HG02852 (cell line): Measurements from ENCODE around the gene DHX57.

ENCODE experiments used
- ATAC-seq: cut with Tn5 transposase; IDR thresholded peaks from one replicate; pipeline ENCODE4 v1.9.1; 2021; ENCODE audit warnings: mild to moderate bottlenecking, moderate library complexity; ENCODE audit not compliant: unreplicated experiment

Gene DHX57

DNA sequence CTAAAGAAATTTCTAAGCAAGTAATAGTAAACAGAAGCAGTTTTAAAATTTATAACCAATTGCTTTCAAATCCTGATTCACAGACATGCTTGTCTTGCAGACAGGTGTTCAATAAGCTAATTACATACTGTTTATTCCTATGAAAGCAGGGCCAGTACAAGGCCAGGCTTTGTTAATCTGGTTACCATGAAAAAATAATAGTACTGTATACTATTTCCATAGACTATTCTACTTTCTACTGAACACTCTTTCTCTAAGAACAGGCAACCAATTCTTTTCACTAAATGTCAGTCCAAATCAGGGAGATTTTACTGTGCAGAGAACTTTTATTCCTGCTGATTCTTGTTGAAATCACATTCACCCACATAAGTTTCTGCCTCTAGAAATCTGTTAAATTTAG, 121.7 kb downstream of the DHX57 start:
- no peak for ATAC-seq

DNA sequence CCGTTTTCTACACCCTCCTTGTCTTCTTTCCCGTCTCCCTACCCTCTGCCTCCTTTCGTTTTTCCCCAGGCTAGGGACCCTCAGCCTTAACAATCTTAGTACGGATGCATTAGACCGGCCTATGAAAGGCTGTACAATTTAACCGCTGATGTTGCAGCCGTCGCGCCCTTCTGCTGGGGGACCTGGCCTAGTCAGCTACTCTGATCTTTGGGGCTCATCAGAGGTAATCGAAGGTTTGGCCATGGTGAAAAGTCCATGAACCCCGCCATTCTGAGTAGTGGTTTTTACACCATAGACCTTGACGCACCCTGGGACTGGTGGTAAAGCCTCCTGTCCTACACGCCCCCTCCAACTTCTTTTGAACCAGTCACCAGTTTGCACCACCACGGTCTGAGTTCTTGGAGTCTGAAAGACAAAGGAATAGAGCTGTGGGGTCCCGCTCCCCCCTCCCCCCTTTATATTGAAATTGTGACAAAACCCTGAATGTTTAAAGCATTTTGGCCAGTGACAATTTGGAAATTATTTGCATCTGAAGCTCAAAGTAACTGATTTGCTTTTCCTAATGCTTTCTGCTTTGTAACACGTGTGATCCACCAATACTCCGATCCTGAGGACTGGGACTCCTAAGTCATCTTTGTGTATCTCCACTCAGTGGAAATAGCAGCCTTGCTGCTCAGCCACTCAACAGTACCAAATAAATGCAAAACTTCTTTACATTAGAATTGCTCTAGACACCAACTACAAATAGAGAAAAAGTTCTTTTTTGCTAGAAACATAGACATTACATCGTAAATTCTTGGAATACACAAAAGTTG, 123.9 kb downstream of the DHX57 start:
- peak; percentile 3 for ATAC-seq

DNA sequence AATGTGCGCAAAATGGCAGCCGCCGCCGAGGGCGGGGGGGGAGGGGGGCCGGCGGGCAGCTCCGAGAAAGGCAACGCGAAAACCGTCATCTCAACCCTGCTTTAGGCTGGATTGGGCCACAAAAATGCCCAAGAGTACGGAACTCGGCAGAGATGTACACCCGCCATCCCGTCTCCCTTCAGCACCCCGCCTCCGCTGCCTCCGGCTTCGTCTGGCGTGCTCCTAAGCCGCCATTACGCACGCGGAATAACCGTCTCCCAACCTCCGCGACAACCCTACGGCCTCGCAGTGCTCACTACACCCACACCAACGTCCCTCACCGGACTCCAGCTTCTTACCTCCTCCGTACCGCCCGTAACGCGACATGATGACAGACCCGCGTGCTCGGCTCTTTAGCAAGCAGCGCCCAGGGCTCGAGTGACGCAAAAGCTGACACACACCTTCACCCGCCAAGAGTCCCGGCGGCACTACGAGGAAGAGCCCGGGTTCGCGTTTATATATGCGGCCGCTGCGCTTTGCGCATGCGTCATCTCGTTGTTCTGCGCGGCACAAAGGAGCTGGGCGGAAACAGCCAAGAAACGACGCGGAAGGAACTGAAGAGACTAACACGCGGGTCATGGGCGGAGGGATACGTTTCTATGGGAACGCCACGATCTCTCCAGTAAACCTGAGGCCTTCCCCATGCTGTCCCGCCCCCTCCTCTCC, 124.7 kb downstream of the DHX57 start, which contains the start of gene SRSF7:
Gene SRSF7 (minus strand): TSS at position 471 of the 705 bp plus-strand sequence. CDS start 105 bp downstream, at position 366.
- peak; percentile 76 for ATAC-seq

DNA sequence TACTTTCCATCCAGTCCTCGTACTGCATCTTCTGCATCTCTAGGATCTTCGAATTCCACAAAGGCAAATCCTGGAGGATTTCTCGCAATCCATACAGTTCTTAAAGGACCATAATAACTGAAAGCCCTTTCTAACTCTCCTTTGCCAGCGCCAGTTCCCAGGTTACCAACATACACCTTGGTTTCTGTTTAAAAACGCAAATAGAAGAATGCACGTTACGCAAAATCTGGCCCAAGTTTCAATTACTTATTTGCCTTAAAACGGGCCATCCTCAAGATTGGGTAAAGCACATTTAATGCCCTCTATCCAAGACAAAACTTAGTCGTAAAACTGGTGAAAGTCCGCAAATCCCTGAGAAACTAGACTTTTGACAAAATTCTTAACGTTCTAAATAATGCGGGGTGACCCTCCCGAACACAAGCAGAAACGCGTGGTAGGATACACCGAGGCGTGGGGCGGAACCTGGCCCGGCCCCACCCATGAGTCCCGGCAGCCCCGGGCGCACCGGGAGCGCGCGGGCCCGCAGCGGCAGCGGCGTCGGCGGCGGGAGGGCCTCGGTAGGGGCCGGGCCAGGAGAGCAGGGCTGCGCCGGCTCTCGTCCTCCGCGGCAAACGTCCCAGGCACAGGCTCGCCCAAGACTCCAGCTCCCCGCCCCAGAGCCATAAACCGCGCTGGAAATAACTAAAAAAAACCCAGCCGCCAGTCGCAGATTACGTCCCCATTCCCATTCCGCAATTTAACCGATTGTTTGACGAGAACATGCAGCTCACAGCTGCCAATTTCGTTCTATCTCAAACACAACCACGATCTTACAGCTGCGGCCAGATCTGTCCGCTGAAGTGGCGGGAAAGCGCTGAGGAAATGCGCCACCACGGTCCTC, 125.5 kb downstream of the DHX57 start:
- ATAC-seq: peak; percentile 30

DNA sequence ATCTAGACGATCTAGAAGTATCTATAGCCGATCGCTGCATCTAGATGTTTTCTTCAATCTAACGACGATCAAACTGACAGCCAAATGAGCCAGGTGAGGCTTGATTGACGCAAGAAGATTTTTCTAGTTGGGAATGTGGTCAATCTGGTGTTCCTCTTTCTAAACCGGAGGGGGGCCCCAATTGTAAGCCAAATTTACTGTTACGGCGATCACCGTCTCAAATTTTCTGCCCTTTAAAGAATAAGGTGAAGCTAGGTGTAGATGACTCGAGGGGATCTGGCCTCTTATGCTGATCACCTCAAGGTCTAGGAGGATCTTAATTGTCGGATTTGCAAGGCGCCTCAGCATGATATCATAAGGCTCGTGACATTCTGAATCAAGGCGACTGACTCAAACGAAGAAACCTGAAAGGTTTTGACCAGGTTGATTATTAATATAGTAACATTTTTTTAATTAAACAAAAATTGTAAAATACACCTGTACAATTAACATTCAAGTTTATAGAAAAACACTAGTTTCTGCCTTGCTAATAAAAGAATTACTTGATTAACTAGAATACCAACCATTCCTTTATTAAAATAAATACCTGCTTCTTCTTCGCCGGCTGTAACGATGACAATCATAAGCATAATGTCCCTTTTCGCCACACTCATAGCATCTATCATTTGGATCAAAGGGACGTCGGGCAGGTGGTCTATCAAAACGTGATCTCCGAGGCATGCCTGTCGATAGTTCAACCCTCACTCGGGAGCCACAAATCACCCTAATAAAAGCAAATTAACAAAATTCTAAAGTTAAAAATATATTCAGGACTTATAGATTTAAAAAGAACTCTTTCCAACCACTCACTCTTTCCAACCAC, 126.6 kb downstream of the DHX57 start:
- ATAC-seq: no peak

DNA sequence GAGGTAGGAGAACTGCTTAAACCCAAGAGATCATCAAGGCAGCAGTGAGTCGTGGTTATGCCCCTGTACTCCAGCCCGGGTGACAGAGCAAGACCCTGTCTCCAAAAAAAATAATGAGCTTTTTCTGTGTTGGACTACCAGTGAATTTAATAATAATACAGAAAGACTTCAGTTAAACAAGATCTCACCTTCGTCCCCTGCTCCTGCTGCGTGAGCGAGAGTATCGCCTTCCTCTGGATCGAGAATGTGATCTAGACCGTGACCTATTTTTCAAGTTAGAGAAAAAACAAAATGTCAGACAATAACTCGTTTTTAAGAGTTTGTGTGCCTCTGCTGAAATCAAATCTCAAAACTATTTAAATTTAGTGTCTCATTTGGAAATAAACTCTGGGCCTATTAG, 127.3 kb downstream of the DHX57 start:
- no peak for ATAC-seq

DNA sequence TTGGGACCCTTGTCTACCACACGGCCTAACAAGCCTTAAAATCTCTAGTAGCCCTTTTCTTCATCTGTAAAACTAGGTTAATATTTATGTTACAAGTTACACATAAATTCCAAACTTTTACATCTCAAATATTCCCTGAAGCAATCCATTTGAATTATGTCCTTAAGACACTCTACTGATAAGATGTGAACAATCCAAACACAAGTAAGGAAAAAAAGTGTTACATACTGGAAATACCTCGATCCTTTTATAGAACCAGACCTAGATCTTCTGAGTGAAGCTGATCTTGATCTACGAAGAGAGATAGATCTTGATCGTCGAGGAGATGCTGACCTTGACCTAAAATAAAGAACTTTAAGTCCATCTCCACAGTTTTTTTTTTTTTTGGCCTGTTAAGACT, 127.9 kb downstream of the DHX57 start:
- no peak for ATAC-seq
